GM13977 (cell line): Measurements from ENCODE around the gene CACNA1B.

ENCODE experiments used
- DNase-seq: peaks from one replicate; pipeline ENCODE4 v3.0.0; 2012; ENCODE audit warnings: low spot score
- in situ Hi-C: fragments of 300-500 bp; cut with MboI; formaldehyde crosslinking; loops from one replicate; pipeline ENCODE4 v1.12.0; 2022; ENCODE audit warnings: low sequenced_read_pairs, low pct_unique_long_range_greater_than_20kb, mixed read lengths, inconsistent platforms; ENCODE audit not compliant: unreplicated experiment
- TF ChIP-seq, protein P1 (sequence below): IDR thresholded peaks from 2 replicates; pipeline ENCODE4 v1.5.1; 2012; ENCODE audit warnings: mild to moderate bottlenecking, control low read depth; ENCODE audit not compliant: insufficient read depth; ENCODE audit errors: extremely low read depth, missing control alignments

The CACNA1B gene

GRCh38 chr9:137949260-137949659 is 71.7 kb downstream of the CACNA1B start:
- TF ChIP-seq, protein P1, sequence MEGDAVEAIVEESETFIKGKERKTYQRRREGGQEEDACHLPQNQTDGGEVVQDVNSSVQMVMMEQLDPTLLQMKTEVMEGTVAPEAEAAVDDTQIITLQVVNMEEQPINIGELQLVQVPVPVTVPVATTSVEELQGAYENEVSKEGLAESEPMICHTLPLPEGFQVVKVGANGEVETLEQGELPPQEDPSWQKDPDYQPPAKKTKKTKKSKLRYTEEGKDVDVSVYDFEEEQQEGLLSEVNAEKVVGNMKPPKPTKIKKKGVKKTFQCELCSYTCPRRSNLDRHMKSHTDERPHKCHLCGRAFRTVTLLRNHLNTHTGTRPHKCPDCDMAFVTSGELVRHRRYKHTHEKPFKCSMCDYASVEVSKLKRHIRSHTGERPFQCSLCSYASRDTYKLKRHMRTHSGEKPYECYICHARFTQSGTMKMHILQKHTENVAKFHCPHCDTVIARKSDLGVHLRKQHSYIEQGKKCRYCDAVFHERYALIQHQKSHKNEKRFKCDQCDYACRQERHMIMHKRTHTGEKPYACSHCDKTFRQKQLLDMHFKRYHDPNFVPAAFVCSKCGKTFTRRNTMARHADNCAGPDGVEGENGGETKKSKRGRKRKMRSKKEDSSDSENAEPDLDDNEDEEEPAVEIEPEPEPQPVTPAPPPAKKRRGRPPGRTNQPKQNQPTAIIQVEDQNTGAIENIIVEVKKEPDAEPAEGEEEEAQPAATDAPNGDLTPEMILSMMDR = no peak
- in situ Hi-C loops = no loop called here
- no peak for DNase-seq

- no peak for DNase-seq
- in situ Hi-C loops = no loop called here
- TF ChIP-seq, protein P1 = no peak
Measured at GRCh38 chr9:137951107-137951506, 73.5 kb downstream of the CACNA1B start.

DNA sequence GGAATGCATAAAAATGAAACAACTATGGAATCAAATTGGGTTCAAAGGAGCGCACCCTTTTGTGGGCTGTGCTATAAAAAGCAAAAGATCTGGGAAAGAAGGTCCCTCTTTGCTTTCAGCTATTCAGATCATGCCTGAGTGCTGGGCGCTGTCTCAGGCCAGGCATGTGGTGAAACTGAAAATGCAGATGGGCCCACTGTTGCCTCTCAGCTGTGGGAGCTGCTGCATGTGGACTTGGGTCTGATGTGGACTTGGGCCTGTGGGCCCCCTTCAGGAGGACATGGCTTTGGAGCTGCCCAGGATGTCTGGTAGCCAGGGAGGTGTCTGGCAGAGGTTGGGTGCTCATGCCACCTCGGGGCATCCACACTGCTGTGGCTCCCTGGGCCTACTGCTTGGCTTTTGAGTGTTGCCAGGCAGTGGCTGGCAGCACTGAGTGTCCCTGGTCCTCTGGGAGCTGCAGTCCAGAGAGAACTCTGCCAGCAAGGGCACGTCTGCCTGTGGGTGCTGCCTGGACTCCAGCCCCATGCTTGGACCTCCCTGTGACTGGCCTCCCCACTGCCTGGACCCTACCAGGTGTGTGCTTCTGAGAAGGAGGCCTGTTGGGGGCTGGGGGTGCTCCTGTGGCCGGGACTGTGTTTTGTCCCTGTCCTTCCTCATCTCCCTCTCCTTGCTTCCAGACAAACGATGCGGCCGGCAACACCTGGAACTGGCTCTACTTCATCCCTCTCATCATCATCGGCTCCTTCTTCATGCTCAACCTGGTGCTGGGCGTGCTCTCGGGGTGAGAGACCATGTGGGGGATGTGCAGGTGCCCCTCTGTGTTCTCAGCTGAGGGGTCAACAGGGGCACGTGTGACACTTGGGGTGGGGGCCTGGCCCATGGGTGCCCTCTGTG is 74.3 kb downstream of the CACNA1B start:
- in situ Hi-C loops = no loop called here
- no peak for DNase-seq
- TF ChIP-seq, protein P1 = no peak

GRCh38 chr9:137952976-137953666 is 75.5 kb downstream of the CACNA1B start:
- in situ Hi-C loops = no loop called here
- no peak for DNase-seq
- TF ChIP-seq, protein P1 = no peak

GRCh38 chr9:137953683-137954438 is 76.3 kb downstream of the CACNA1B start:
- in situ Hi-C loops = no loop called here
- DNase-seq = peak; percentile 9
- TF ChIP-seq, protein P1 = no peak

DNA sequence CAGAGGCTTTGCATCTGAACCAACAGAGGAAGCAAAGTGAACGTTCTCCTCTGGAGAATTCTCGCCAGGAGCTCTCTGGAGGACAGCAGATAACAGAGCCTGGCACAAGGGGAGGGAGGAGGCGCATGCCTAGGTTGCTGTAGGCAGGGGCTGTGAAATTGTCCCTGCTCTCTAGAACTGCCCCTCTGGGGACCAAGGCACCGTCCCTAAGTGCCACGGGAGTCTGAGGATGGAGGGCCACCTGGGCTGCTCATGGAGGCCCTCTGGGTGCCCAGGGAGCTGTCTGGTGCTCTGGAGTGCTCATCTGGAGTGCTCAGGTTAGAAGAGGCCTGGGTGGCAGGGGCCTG is 77.6 kb downstream of the CACNA1B start:
- TF ChIP-seq, protein P1 = no peak
- peak; percentile 13 for DNase-seq
- in situ Hi-C loops = no loop called here
